Measurements from ENCODE around the gene TMA16.

GRCh38 chr4:163553146-163553545 is 58.7 kb downstream of the TMA16 start:
- no peak for TF ChIP-seq POLR2AphosphoS5 (IDR thresholded peaks at IDR 0.05; ENCODE audit: low read depth, low read length)
- no peak for TF ChIP-seq REST (IDR thresholded peaks at IDR 0.05; ENCODE audit: insufficient read depth in 1 of 2, low read depth in 2 of 2, low read length in 2 of 2)
- TF ChIP-seq SIN3A (IDR thresholded peaks at IDR 0.05; ENCODE audit: borderline replicate concordance, insufficient read depth, low read length): no peak
